ENCODE measurements around the gene CSRP2.

GRCh38 chr12:76883151-76883550 lies 4.3 kb upstream of the CSRP2 start:
- TF ChIP-seq CTCF (IDR thresholded peaks at IDR 0.05; ENCODE audit: low read depth, low read length, poor library complexity, severe bottlenecking), result no peak
- no peak for TF ChIP-seq EZH2phosphoT487 (IDR thresholded peaks at IDR 0.05; ENCODE audit: borderline replicate concordance, low read length)
